Lung (tissue), 12 donors: ENCODE measurements around the gene ATP5MC2. TPM values are rescaled to one million over a fixed set of nuclear protein-coding genes. Genes with fewer than 3 reads are reported as not detected.
A peak's percentile ranks its signal among the peaks of the same experiment; 100 is the strongest.

Source experiments
- ATAC-seq: fragments of 200-7000 bp; cut with Tn5 transposase; one replicate; pipeline ENCODE4 v1.9.1; 2020; ENCODE audit warnings: moderate number of reproducible peaks; ENCODE audit not compliant: insufficient read depth, low FRiP score
- DNase-seq, 3 donors: peaks; one replicate each; pipeline ENCODE4 v3.0.0-alpha.2; 2013 to 2017
- H3K27ac ChIP-seq, 2 donors: one replicate each; pipeline ENCODE4 v1.5.1; 2013; ENCODE audit warnings: mild to moderate bottlenecking in 2 of 2, moderate library complexity in 2 of 2, control low read depth in 1 of 2, inconsistent platforms in 1 of 2, low read depth in 1 of 2, low read length in 1 of 2
- H3K27me3 ChIP-seq, 3 donors: one replicate each; pipeline ENCODE4 v1.5.1; 2013; ENCODE audit warnings: low read length in 2 of 3; ENCODE audit not compliant: control insufficient read depth in 3 of 3, insufficient read depth in 3 of 3
- H3K36me3 ChIP-seq, 4 donors: one replicate each; pipeline ENCODE4 v1.5.1; 2013; ENCODE audit warnings: low read length in 4 of 4, mild to moderate bottlenecking in 1 of 4, moderate library complexity in 1 of 4; ENCODE audit not compliant: control insufficient read depth in 4 of 4, insufficient read depth in 4 of 4
- H3K4me1 ChIP-seq, 5 donors: one replicate each; pipeline ENCODE4 v1.5.1; 2013; ENCODE audit warnings: low read length in 5 of 5, mild to moderate bottlenecking in 2 of 5, moderate library complexity in 1 of 5; ENCODE audit not compliant: control insufficient read depth in 5 of 5, insufficient read depth in 5 of 5
- H3K4me3 ChIP-seq: one replicate; pipeline ENCODE4 v1.5.1; 2013; ENCODE audit warnings: mild to moderate bottlenecking, control low read depth, moderate library complexity
- H3K9ac ChIP-seq, 2 donors: one replicate each; pipeline ENCODE4 v1.5.1; 2013; ENCODE audit warnings: low read length in 2 of 2, control low read depth in 1 of 2; ENCODE audit not compliant: insufficient read depth in 1 of 2
- H3K9me3 ChIP-seq, 4 donors: one replicate each; pipeline ENCODE4 v1.5.1; 2013; ENCODE audit warnings: low read length in 3 of 4, mild to moderate bottlenecking in 1 of 4, moderate library complexity in 1 of 4; ENCODE audit not compliant: control insufficient read depth in 4 of 4, insufficient read depth in 3 of 4
- CTCF ChIP-seq: IDR thresholded peaks from 2 replicates; pipeline ENCODE4 v1.5.1; 2012; ENCODE audit warnings: mild to moderate bottlenecking; ENCODE audit errors: control extremely low read depth, extremely low read depth
- WGBS, 2 donors: extraction: QIAGEN DNeasy Blood & Tissue Kit; methylation state at CpG; one replicate each; pipeline ENCODE4 v1.1.7; 2013; 5-methylcytosine and 5-hydroxymethylcytosine counted together
- polyA plus RNA-seq, 2 donors: library from polyadenylated mRNA; stranded (reverse); fragments of 200-250 nt; gene quantifications; one replicate each; pipeline ENCODE4 v1.2.1, GENCODE V29; 2013
- total RNA-seq, 2 donors: library from RNA; depleted of rRNA in 1 of 2; stranded (reverse); fragments of >200 nt in 1 of 2; gene quantifications; one replicate each; pipeline ENCODE4 v1.2.1, GENCODE V29; 2014 to 2021
- donor health status: control.
- donor health status: control.
- donor health status: Bipolar disorder and iron deficiency.
- donor health status: healthy.
- donor health status: DM: yes; HTN: yes; CAD: no.

ATP5MC2 gene
- total and polyA plus RNA-seq, 4 donors: 143 to 582 (median 320) TPM

- Histone ChIP-seq H3K4me1 (peaks cover 0 to 32% (median 12%) of the 10 kb centered on the region in 5 donors), H3K27me3 (no peaks in the 10 kb centered on the region), H3K27ac (peak overlapping the region; percentile 81 to 91), H3K4me3 (peak overlapping the region; percentile 65), H3K9me3 (no peaks in the 10 kb centered on the region), H3K9ac (peak overlapping the region; percentile 75 to 90), H3K36me3 (no peaks in the 10 kb centered on the region)
- DNase-seq (peak in 2 of 3 donors; percentile 27 to 42), ATAC-seq (no peak)
- WGBS, 2 donors: 28 to 31% methylated on average over 4 of the region's 4 CpGs
- no peak for TF ChIP-seq CTCF
These were observed 50.9 kb downstream of the ATP5MC2 start for GRCh38 chr12:53624956-53625355.

- H3K9ac ChIP-seq: peak overlapping the region in 1 of 2 donors; percentile 90
- no peak overlapping the region for H3K4me3 ChIP-seq
- DNase-seq: peak in 2 of 3 donors; percentile 64 to 76
- WGBS, 2 donors: 23 to 35% methylated on average over 3 of the region's 3 CpGs
- H3K4me1 ChIP-seq: peaks cover 0 to 32% (median 12%) of the 10 kb centered on the region in 5 donors
- no peak for TF ChIP-seq CTCF
- H3K36me3 ChIP-seq: no peaks in the 10 kb centered on the region
- H3K27ac ChIP-seq: no peak overlapping the region
- no peak for ATAC-seq
- no peaks in the 10 kb centered on the region for H3K9me3 ChIP-seq
- no peaks in the 10 kb centered on the region for H3K27me3 ChIP-seq
These were observed 51.4 kb downstream of the ATP5MC2 start for GRCh38 chr12:53624458-53624857.

GRCh38 chr12:53623548-53624385 is 52.1 kb downstream of the ATP5MC2 start:
- peak overlapping the region; percentile 22 to 90 for H3K9ac ChIP-seq
- DNase-seq (peak; percentile 46 to 89 (median 85)), ATAC-seq (no peak)
- TF ChIP-seq CTCF: no peak
- 12 to 16% methylated on average over 7 of the region's 7 CpGs for WGBS, 2 donors
- H3K27ac ChIP-seq: peak overlapping the region in 1 of 2 donors; percentile 63
- no peaks in the 10 kb centered on the region for H3K36me3 ChIP-seq
- H3K4me3 ChIP-seq: no peak overlapping the region
- H3K9me3 ChIP-seq: no peaks in the 10 kb centered on the region
- H3K27me3 ChIP-seq: no peaks in the 10 kb centered on the region
- peaks cover 0 to 32% (median 12%) of the 10 kb centered on the region in 5 donors for H3K4me1 ChIP-seq
